DOHH2 (cell line): ENCODE measurements around the gene PRAMEF5.
"Not testable (repeated sequence)": the region's sequence is repeated elsewhere in the genome, so short reads cannot be mapped to it uniquely, and the experiment has no call there.

Experiments used
- CTCF ChIP-seq: fragments of 200-600 bp; sonication (generic); IDR thresholded peaks from one replicate; pipeline ENCODE4 v1.5.1; 2014; ENCODE audit warnings: antibody characterized with exemption, mild to moderate bottlenecking, low read depth, low read length; ENCODE audit not compliant: poor library complexity, severe bottlenecking
- EZH2phosphoT487 ChIP-seq: fragments of 200-600 bp; sonication (generic); IDR thresholded peaks from 2 replicates; pipeline ENCODE4 v1.6.1; 2017; ENCODE audit warnings: borderline replicate concordance, mild to moderate bottlenecking, antibody characterized with exemption, low read length, moderate library complexity, mixed read lengths

- TF ChIP-seq CTCF, EZH2phosphoT487: not testable (repeated sequence)
These were observed 37.4 kb upstream of the PRAMEF5 start for GRCh38 chr1:13216619-13217018.
